GM12878 (cell line): Measurements from ENCODE around the gene ARPP21. TPM values are rescaled to one million over a fixed set of nuclear protein-coding genes. Genes with fewer than 3 reads are reported as not detected.

ENCODE experiments used
- ATAC-seq: fragments of 200-7000 bp; cut with Tn5 transposase; 3 replicates; pipeline ENCODE4 v1.9.1; 2020; ENCODE audit warnings: mild to moderate bottlenecking, moderate library complexity
- BruUV-seq: library from RNA; stranded (reverse); fragments of 400-500 nt; replicated peaks from 2 replicates; lab custom pipeline; 2021; lab: Mats Ljungman, UMichigan
- CTCF ChIA-PET: fragments of 300-600 bp; sonication (Branson Sonifier 250); formaldehyde crosslinking; extraction: SDS; loops from one replicate; lab custom pipeline; 2021; ENCODE audit warnings: inconsistent platforms; lab: Yijun Ruan, JAX
- POLR2A ChIA-PET: fragments of 350-600 bp; formaldehyde crosslinking; extraction: SDS; loops from one replicate; lab custom pipeline; 2021; ENCODE audit warnings: inconsistent platforms; lab: Charles Lee
- RAD21 ChIA-PET: fragments of 300-600 bp; sonication (Branson Sonifier 250); formaldehyde crosslinking; loops from one replicate; lab custom pipeline; 2023; ENCODE audit warnings: antibody characterized with exemption; ENCODE audit not compliant: unreplicated experiment; lab: Charles Lee
- SMC1A ChIA-PET: fragments of 300-600 bp; sonication (Branson Sonifier 250); formaldehyde crosslinking; loops from one replicate; lab custom pipeline; 2023; ENCODE audit not compliant: unreplicated experiment, uncharacterized antibody; lab: Charles Lee
- DNase-seq: peaks from one replicate; pipeline ENCODE4 v3.0.0-alpha.2; 2011; ENCODE audit warnings: low read depth, low spot score
- FAIRE-seq: peaks from 3 replicates; lab custom pipeline; 2011; peaks lifted over from hg19 to GRCh38; lab: Jason Lieb, UNC
- H2AFZ ChIP-seq: 2 replicates; pipeline ENCODE4 v1.6.0; 2011; ENCODE audit warnings: low read depth, low read length, control low read depth; ENCODE audit not compliant: control insufficient read depth
- H3K27ac ChIP-seq: 2 replicates; pipeline ENCODE4 v1.5.1; 2011; ENCODE audit warnings: control low read depth; ENCODE audit not compliant: control insufficient read depth, insufficient read depth
- H3K27me3 ChIP-seq, 2 experiments: replicated peaks in 1 of 2; 2 replicates each; pipeline versions ENCODE4 v1.6.0 to v1.6.1; 2011; ENCODE audit warnings: low read length in 1 of 2; ENCODE audit not compliant: control insufficient read depth in 2 of 2, insufficient read depth in 2 of 2
- H3K36me3 ChIP-seq, 2 experiments: 2 replicates each; pipeline ENCODE4 v1.5.1; 2011; ENCODE audit warnings: low read length in 1 of 2; ENCODE audit not compliant: control insufficient read depth in 2 of 2, insufficient read depth in 2 of 2
- H3K4me1 ChIP-seq: 2 replicates; pipeline ENCODE4 v1.6.1; 2011; ENCODE audit warnings: mild to moderate bottlenecking, low read length, moderate library complexity, mixed read lengths; ENCODE audit not compliant: control insufficient read depth, insufficient read depth
- H3K4me2 ChIP-seq: 2 replicates; pipeline ENCODE4 v1.6.0; 2011; ENCODE audit warnings: control low read depth; ENCODE audit not compliant: control insufficient read depth, insufficient read depth
- H3K4me3 ChIP-seq: fragments of 200-600 bp; sonication (generic); 2 replicates; pipeline ENCODE4 v1.5.1; 2016
- H3K79me2 ChIP-seq: 2 replicates; pipeline ENCODE4 v1.6.0; 2011; ENCODE audit warnings: low read length; ENCODE audit not compliant: control insufficient read depth, insufficient read depth
- H3K9ac ChIP-seq: 2 replicates; pipeline ENCODE4 v1.8.0; 2011; ENCODE audit warnings: low read length, control low read depth, mixed read lengths; ENCODE audit not compliant: control insufficient read depth, insufficient read depth
- H3K9me3 ChIP-seq: replicated peaks from 3 replicates; pipeline ENCODE4 v1.5.1; 2011; ENCODE audit warnings: mild to moderate bottlenecking, low read length; ENCODE audit not compliant: control insufficient read depth, insufficient read depth
- H4K20me1 ChIP-seq: 2 replicates; pipeline ENCODE4 v1.6.0; 2011; ENCODE audit not compliant: control insufficient read depth, insufficient read depth
- E4F1 ChIP-seq: fragments of 450-650 bp; IDR thresholded peaks from 2 replicates; pipeline ENCODE4 v1.6.1; 2018; ENCODE audit warnings: borderline replicate concordance, mild to moderate bottlenecking; ENCODE audit not compliant: partially characterized antibody
- NRF1 ChIP-seq: conservative IDR thresholded peaks from 2 replicates; pipeline ENCODE4 v1.6.1; 2011; ENCODE audit warnings: mild to moderate bottlenecking, low read depth, low read length, improper control_type of control experiment
- SMAD1 ChIP-seq: fragments of 450-650 bp; IDR thresholded peaks from 2 replicates; pipeline ENCODE4 v1.6.1; 2018; ENCODE audit warnings: mild to moderate bottlenecking, low read depth; ENCODE audit not compliant: partially characterized antibody
- SREBF1 ChIP-seq: IDR thresholded peaks from 2 replicates; pipeline ENCODE4 v1.6.1; 2012; ENCODE audit warnings: mild to moderate bottlenecking, low read length
- ZNF274 ChIP-seq: IDR thresholded peaks from one replicate; pipeline ENCODE4 v1.8.0; 2011; ENCODE audit not compliant: insufficient read length, insufficient read depth
- ZNF622 ChIP-seq: fragments of 450-650 bp; IDR thresholded peaks from 2 replicates; pipeline ENCODE4 v1.6.1; 2017; ENCODE audit warnings: mild to moderate bottlenecking, inconsistent platforms
- WGBS: methylation state at CpG from one replicate; pipeline ENCODE4 v1.1.6; 2016; ENCODE audit warnings: low lambda C conversion rate; ENCODE audit not compliant: insufficient replicate concordance, insufficient coverage; ENCODE audit errors: missing lambda C conversion rate; 5-methylcytosine and 5-hydroxymethylcytosine counted together
- in situ Hi-C: fragments of 300-500 bp; cut with MboI; formaldehyde crosslinking; loops from 9 replicates; pipeline ENCODE4 v1.14.3; 2018; ENCODE audit warnings: mixed read lengths
- intact Hi-C: fragments of 100-400 bp; cut with micrococcal nuclease; formaldehyde crosslinking; loops from one replicate; pipeline ENCODE4 v1.14.2; 2022; ENCODE audit not compliant: unreplicated experiment
- polyA plus RNA-seq, 11 experiments: library from polyadenylated mRNA; depleted of rRNA in 4 of 11; unstranded in 6 of 11; stranded (reverse) in 5 of 11; fragments of >200 nt; fragmentation: Nextera tagmentation in 4 of 11; fragmentation: Illumina TruSeq in 1 of 11; extraction: Ambion mirVana in 4 of 11; extraction: Trizol in 1 of 11; gene quantifications; 1 replicate in 1 of 11; 2 replicates in 10 of 11; pipeline versions ENCODE4 v1.2.1 to v1.2.3, GENCODE V29; 2011 to 2016; ENCODE audit warnings: inconsistent platforms in 2 of 11, missing spikeins in 2 of 11, low read depth in 1 of 11
- total RNA-seq, 4 experiments: library from RNA; depleted of rRNA in 3 of 4; stranded (reverse); fragments of >200 nt in 3 of 4; fragmentation: Illumina TruSeq in 1 of 4; extraction: Trizol in 1 of 4; gene quantifications; 2 replicates each; pipeline versions ENCODE4 v1.2.1 to v1.2.3, GENCODE V29; 2013 to 2021
- TF ChIP-seq, protein P1 (sequence below): IDR thresholded peaks from 2 replicates; pipeline ENCODE4 v1.6.1; 2012; ENCODE audit warnings: improper control_type of control experiment, low read depth, low read length; ENCODE audit not compliant: insufficient replicate concordance

ARPP21 gene
- total and polyA plus RNA-seq, 10 of the 15 experiments (the other 5 are each of a cell fraction or from before 2014, with no cell fraction given), result not detected

GRCh38 chr3:35688826-35689225 lies 49.5 kb downstream of the ARPP21 start (continued):
- TF ChIP-seq, protein P1, sequence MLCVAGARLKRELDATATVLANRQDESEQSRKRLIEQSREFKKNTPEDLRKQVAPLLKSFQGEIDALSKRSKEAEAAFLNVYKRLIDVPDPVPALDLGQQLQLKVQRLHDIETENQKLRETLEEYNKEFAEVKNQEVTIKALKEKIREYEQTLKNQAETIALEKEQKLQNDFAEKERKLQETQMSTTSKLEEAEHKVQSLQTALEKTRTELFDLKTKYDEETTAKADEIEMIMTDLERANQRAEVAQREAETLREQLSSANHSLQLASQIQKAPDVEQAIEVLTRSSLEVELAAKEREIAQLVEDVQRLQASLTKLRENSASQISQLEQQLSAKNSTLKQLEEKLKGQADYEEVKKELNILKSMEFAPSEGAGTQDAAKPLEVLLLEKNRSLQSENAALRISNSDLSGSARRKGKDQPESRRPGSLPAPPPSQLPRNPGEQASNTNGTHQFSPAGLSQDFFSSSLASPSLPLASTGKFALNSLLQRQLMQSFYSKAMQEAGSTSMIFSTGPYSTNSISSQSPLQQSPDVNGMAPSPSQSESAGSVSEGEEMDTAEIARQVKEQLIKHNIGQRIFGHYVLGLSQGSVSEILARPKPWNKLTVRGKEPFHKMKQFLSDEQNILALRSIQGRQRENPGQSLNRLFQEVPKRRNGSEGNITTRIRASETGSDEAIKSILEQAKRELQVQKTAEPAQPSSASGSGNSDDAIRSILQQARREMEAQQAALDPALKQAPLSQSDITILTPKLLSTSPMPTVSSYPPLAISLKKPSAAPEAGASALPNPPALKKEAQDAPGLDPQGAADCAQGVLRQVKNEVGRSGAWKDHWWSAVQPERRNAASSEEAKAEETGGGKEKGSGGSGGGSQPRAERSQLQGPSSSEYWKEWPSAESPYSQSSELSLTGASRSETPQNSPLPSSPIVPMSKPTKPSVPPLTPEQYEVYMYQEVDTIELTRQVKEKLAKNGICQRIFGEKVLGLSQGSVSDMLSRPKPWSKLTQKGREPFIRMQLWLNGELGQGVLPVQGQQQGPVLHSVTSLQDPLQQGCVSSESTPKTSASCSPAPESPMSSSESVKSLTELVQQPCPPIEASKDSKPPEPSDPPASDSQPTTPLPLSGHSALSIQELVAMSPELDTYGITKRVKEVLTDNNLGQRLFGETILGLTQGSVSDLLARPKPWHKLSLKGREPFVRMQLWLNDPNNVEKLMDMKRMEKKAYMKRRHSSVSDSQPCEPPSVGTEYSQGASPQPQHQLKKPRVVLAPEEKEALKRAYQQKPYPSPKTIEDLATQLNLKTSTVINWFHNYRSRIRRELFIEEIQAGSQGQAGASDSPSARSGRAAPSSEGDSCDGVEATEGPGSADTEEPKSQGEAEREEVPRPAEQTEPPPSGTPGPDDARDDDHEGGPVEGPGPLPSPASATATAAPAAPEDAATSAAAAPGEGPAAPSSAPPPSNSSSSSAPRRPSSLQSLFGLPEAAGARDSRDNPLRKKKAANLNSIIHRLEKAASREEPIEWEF, result no peak
- TF ChIP-seq NRF1, result no peak
- TF ChIP-seq, all 136 proteins: peak for 0

GRCh38 chr3:35690271-35690670 lies 50.9 kb downstream of the ARPP21 start:
- no peak overlapping the region for H3K4me2 ChIP-seq

More at GRCh38 chr3:35690271-35690670, 50.9 kb downstream of the ARPP21 start:
- in situ Hi-C loops, result no loop called here
- FAIRE-seq (no peak), ATAC-seq (no peak), DNase-seq (no peak)
- no TSS peak for BruUV-seq
- Histone ChIP-seq H3K27me3 (no peaks in the 10 kb centered on the region), H3K9me3 (no peaks in the 10 kb centered on the region), H3K36me3 (no peaks in the 10 kb centered on the region), H2AFZ (no peak overlapping the region), H3K9ac (no peak overlapping the region), H3K4me1 (no peaks in the 10 kb centered on the region), H3K79me2 (no peaks in the 10 kb centered on the region), H3K27ac (no peak overlapping the region), H3K4me3 (no peak overlapping the region), H4K20me1 (no peaks in the 10 kb centered on the region)
- 12% methylated on average over 4 of the region's 4 CpGs for WGBS
- SMC1A ChIA-PET, result no interaction called here
- no peak for TF ChIP-seq E4F1
- no peak for TF ChIP-seq ZNF274
- no peak for TF ChIP-seq SMAD1
- TF ChIP-seq SREBF1, result no peak
- no peak for TF ChIP-seq ZNF622
- POLR2A ChIA-PET, result no interaction called here
- intact Hi-C loops, result no loop called here
- RAD21 ChIA-PET, result no interaction called here
- CTCF ChIA-PET, result no interaction called here
